HUES64 (cell line): ENCODE measurements around the gene GRIPAP1.

Experiments
- H3K27ac ChIP-seq: 2 replicates; pipeline ENCODE4 v1.7.0; 2013; ENCODE audit warnings: low read depth, low read length, inconsistent platforms
- H3K27me3 ChIP-seq: 2 replicates; pipeline ENCODE4 v1.6.1; 2013; ENCODE audit warnings: mild to moderate bottlenecking, low read length; ENCODE audit not compliant: insufficient read depth
- H3K36me3 ChIP-seq: 2 replicates; pipeline ENCODE4 v1.6.1; 2013; ENCODE audit warnings: mild to moderate bottlenecking, low read length; ENCODE audit not compliant: insufficient read depth
- H3K4me1 ChIP-seq: 2 replicates; pipeline ENCODE4 v1.6.1; 2013; ENCODE audit warnings: mild to moderate bottlenecking, low read length, moderate library complexity; ENCODE audit not compliant: insufficient read depth
- H3K4me3 ChIP-seq: 2 replicates; pipeline ENCODE4 v1.5.1; 2013; ENCODE audit warnings: mild to moderate bottlenecking, low read length, moderate library complexity
- H3K9ac ChIP-seq: 2 replicates; pipeline ENCODE4 v1.6.1; 2013; ENCODE audit warnings: mild to moderate bottlenecking, low read depth, low read length
- H3K9me3 ChIP-seq: 2 replicates; pipeline ENCODE4 v1.6.1; 2013; ENCODE audit warnings: low read depth, low read length; ENCODE audit not compliant: insufficient read depth
- WGBS: fragments of 150-250, 120-280 bp; methylation state at CpG from one replicate; pipeline ENCODE4 v1.1.7; 2013; ENCODE audit warnings: missing lambda C conversion rate; 5-methylcytosine and 5-hydroxymethylcytosine counted together

GRIPAP1 gene

DNA sequence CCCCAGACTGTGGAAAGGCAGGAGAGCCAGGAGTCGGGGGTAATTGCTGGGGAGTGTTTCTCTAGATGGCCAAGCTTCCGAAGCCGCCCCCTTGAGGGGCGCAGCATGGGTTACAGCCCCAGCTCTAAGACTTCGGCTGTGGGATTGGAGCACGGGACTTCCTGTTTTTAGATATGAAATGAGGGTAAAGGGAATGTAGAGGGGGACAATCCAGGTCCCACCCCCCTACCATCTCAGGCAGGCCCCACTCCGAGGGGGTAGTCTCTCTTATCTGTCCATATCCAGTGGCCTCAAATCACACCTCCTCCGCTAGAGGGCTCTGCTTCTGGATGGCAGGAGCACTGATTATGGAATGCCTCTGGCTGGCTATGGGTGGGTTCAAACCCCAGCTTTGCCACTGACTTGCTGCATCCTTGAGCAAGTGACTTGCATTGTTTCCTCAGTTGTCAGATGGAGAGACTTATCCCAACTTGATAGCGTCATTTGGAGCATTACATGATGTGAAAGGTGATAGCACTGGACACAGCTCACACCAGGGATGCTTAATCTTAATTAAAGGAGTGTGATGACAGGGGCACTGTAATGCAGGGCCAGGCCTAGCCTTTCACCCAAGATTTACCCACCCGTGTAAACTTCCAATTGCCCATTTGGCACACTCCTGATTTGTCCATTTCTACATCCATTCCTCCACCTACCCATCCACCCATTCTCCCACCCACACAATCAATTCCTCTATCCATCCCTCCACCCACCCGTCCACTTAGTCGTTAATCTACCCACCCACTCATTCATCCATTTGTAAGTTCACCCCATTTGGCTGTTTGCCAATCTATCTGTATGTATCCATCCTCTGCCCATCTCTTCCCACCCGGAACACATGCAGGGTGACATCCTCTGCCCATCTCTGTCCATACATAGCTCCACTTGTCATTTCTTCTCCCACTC, 29.6 kb downstream of the GRIPAP1 start:
- Histone ChIP-seq H3K4me3 (peak overlapping the region; percentile 66), H3K9ac (peak overlapping the region; percentile 65), H3K27ac (peak overlapping the region; percentile 35; the same call in 1 of the 2 replicates), H3K4me1 (no peaks in the 10 kb centered on the region), H3K27me3 (no peaks in the 10 kb centered on the region), H3K36me3 (peaks cover 28% of the 10 kb centered on the region), H3K9me3 (no peaks in the 10 kb centered on the region)
- WGBS, result 33% methylated on average over 12 of the region's 13 CpGs

DNA sequence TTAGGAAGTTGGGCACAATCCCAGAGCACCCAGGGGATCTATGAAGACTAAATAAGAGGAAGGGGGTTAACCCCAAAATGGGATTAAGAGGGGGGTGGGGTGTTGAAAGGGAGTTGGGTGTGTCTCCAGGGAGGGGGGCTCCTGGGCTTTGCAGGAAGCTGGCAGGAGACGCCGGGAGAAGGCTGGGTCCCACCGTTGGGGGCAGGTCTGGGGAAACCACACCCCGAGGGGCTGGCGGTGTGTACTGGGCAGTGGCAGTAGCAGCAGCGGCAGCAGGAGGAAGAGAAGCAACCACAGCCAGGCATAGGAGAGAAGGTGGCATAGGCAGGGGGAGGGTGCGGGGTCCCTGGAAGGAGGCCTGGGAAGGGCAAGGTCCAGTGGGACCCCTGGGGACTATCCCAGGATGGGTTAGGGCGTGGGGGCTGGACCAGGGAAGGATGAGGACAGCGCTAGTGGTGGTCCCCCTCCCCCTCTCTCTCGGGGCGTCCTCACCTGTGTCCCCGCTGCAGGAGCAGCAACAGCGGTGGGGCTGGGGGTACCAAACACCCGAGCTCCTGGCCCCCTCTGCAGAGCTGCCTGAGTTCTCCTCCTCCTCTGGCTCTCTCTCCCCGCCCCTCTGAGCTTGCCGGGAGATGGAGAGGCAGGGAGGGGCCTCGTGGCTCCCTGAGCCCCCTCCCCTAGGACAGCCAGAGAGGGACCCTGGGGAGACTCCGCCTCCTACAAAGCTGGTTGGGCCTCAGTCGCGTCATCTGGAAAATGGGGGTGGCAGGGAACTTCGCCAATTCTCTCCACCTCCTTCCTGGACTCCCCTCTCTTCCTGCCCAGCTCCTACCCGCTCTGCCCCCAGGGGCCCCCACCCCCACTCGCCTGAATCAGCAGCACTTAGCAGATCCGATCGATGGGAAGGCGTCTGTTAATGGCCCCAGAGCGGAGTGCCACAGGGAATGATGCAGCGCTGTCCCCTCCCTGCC, 30.5 kb downstream of the GRIPAP1 start, which contains the start of gene KCND1:
Gene KCND1, minus strand, starts transcription at position 596 of the 971 bp plus-strand sequence. CDS start 1,573 bp downstream, outside the sequence.
- H3K9ac ChIP-seq, result peak within 1 kb of the TSS; percentile 65
- no peaks in the 10 kb centered on the region for H3K4me1 ChIP-seq
- peak within 1 kb of the TSS; percentile 35; the same call in 1 of the 2 replicates for H3K27ac ChIP-seq
- 4% methylated on average over 20 of the region's 28 CpGs for WGBS
- peak within 1 kb of the TSS; percentile 66 for H3K4me3 ChIP-seq
- no peaks in the 10 kb centered on the region for H3K9me3 ChIP-seq
- H3K27me3 ChIP-seq, result no peaks in the 10 kb centered on the region
- peaks cover 23% of the 10 kb centered on the region for H3K36me3 ChIP-seq

DNA sequence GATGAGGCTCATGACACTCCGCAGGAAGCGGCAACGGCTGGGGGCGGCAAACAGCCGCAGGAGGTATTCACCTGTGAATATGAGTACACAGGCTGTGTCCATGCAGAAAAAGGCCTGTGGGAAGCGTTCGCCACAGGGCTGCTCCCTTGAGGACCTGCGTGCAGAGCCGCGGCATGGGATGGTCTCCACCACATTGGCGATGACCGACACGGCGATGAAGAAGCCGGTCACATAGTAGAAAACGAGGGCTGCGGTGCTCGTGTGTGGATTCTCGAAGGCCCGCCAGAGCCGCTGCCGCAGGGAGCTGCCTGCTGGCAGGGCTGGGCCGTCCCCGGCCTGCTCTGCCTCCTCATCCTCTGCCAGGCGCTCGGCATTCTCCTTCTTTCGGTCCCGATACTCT, 32.6 kb downstream of the GRIPAP1 start:
- H3K27me3 ChIP-seq, result no peaks in the 10 kb centered on the region
- peaks cover 9% of the 10 kb centered on the region; the same call in 1 of the 2 replicates for H3K36me3 ChIP-seq
- no peaks in the 10 kb centered on the region for H3K9me3 ChIP-seq
- H3K4me1 ChIP-seq, result no peaks in the 10 kb centered on the region
- H3K27ac ChIP-seq, result no peak overlapping the region
- no peak overlapping the region for H3K9ac ChIP-seq
- 93% methylated on average over 28 of the region's 28 CpGs for WGBS
- H3K4me3 ChIP-seq, result no peak overlapping the region

DNA sequence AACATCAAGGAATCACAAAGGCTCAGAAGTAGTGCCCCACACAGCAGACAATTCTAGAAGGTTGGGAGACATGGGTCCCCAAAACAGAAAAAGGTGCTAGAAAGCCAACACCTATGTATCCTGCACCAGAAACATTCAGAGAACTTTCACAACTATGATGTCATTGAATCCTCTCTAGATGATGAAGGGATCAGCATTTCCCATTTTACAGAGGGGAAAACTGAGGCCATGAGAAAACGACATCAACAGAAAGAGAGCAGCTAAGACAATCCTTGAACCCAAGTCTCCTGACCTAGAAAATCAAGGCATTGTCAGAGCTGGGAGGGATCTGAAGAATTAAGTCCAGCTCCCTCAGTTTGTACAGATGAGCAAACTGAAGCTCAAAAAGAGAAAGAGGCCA, 33.7 kb downstream of the GRIPAP1 start:
- Histone ChIP-seq H3K4me3 (no peak overlapping the region), H3K36me3 (0 out of 2 replicates have a peak, but pooled peaks cover 7% of the 10 kb centered on the region), H3K9ac (no peak overlapping the region), H3K9me3 (no peaks in the 10 kb centered on the region), H3K27ac (no peak overlapping the region), H3K27me3 (no peaks in the 10 kb centered on the region), H3K4me1 (no peaks in the 10 kb centered on the region)
- 83% methylated on average over 1 of the region's 1 CpG for WGBS

DNA sequence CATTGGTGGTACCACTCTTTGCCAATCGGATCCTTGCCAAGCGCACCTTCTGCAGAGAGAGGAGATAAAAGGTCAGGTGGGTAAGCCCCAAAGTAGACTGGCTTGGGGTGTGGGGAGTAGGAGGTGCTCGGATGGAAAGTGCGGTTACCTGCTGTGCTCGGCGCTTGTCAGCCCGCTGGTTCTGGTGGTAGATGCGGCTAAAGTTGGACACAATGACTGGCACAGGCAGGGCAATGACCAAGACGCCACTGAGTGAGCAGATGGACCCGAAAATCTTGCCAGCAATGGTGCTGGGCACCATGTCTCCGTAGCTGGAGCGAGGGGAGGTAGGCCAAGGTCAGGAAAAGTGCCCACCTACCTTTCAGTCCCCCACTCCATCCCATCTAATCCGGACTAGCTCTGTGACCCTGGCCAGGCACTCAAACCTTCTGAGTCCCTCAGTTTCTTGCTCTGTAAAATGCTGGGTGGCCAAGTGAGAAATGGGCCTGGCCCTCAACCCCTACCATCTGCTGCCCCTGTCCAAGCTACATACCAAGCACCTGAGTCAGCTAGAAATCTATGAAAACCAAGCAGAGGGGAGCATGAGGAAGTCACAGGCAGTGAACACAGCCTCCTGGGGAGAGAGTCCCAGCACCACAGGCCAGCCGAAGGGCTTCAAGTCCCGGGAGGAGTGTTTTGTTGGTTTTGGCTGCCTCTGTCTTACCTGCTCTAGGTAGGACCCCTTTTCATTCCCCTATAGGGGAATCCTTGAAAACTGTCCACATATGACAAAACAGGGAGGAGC, 35.1 kb downstream of the GRIPAP1 start:
- Histone ChIP-seq H3K4me1 (no peaks in the 10 kb centered on the region), H3K9ac (no peak overlapping the region)

DNA sequence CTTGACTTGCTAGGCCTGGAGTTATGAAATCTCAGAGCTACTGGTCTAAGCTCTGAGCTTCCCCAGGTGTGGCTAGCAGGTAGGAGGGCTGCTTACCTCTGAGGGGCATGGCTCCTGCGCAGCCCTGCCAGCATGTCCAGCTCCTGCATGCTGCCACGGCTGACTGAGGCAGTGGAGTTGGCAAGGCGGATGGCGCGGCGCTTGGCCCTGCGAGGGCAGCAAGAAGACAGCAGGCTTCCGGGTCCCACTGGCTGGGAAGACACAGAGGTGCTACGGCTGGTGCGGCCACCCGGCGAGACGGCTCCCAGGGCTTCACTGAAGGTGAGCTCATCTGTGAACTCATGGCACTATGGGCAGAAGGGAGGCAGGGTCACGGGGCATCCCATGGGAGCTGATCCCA, 36.1 kb downstream of the GRIPAP1 start:
- Histone ChIP-seq H3K9me3 (no peaks in the 10 kb centered on the region), H3K9ac (no peak overlapping the region), H3K36me3 (0 out of 2 replicates have a peak, but pooled peaks cover 7% of the 10 kb centered on the region), H3K4me3 (no peak overlapping the region), H3K27me3 (no peaks in the 10 kb centered on the region), H3K27ac (no peak overlapping the region), H3K4me1 (no peaks in the 10 kb centered on the region)
- WGBS, result 95% methylated on average over 14 of the region's 14 CpGs

More for the DNA sequence above, 35.1 kb downstream of the GRIPAP1 start:
- Histone ChIP-seq H3K4me3 (no peak overlapping the region), H3K36me3 (0 out of 2 replicates have a peak, but pooled peaks cover 7% of the 10 kb centered on the region), H3K9me3 (no peaks in the 10 kb centered on the region), H3K27ac (no peak overlapping the region), H3K27me3 (no peaks in the 10 kb centered on the region)
- WGBS, result 86% methylated on average over 14 of the region's 15 CpGs

DNA sequence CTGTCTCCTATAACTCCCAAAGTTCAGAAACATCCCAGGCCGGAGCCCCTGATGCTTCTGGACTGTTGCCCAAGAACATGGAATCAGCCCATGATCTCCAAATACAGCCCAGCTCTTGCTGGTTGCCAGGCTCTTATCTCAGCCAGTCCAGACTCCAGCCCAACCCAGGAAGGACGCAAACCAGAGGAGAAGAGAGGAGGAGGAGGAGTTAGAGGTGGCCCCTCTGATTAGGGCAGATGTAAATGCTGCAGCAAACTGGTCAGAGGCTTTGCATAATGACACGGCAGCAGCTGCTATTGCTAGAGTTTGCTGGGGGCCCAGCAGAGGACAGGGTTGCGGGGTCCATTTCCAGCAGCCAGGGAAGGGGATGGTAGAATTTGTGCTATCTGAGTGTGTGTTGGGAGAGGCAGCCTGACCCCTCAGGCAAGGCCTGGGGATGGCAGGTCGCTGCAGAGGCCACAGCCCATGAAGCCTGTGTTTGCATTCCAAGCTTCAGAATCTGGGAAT, 40.4 kb downstream of the GRIPAP1 start:
- H3K9ac ChIP-seq, result no peak overlapping the region
- H3K27me3 ChIP-seq, result no peaks in the 10 kb centered on the region
- H3K9me3 ChIP-seq, result no peaks in the 10 kb centered on the region
- 0 out of 2 replicates have a peak, but pooled peaks cover 7% of the 10 kb centered on the region for H3K36me3 ChIP-seq
- H3K27ac ChIP-seq, result no peak overlapping the region
- H3K4me1 ChIP-seq, result no peaks in the 10 kb centered on the region
- 63% methylated on average over 5 of the region's 5 CpGs for WGBS
- no peak overlapping the region for H3K4me3 ChIP-seq

DNA sequence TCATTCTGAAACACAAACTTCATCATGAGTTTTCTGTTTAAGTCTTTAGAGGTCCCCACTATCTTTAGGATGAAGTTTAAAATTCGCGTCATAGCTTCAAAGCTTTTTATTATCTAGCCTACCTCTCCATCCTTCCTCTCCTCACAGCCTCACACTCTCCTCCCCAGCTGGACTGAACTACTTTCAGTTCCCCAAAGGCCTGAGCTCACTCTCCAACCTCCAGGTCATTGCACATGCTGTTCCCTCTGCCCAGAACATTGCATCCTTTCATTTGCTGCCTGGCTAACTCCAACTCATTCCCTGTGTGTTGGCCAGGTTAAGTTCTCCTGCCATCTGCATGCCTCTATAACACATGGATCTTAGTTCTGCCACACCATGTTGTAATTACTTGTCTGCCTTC, 41.8 kb downstream of the GRIPAP1 start:
- Histone ChIP-seq H3K4me1 (no peaks in the 10 kb centered on the region), H3K4me3 (no peak overlapping the region), H3K9ac (no peak overlapping the region), H3K27ac (no peak overlapping the region), H3K36me3 (peaks cover 11% of the 10 kb centered on the region), H3K9me3 (no peaks in the 10 kb centered on the region), H3K27me3 (no peaks in the 10 kb centered on the region)
- 100% methylated on average over 2 of the region's 2 CpGs for WGBS

DNA sequence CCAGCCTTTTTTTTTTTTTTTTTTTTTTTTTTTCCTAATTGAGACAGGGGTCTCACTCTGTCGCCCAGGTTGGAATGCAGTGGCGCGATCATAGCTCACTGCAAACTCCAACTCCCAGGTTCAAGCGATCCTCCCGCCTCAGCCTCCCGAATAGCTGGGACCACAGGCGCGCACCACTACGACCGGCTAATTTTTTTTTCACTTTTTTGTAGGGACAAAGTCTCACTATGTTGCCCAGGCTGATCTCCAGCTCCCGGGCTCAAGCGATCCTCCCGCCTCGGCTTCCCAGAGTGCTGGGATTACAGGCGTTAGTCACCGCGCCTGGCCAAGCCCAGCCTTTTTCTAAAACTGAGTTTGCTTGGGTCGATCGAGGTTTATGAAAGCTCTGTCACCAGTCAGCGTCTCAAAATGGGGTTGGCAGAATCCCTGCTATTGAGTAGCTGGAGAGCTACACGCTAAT, 43.4 kb downstream of the GRIPAP1 start:
- Histone ChIP-seq H3K9me3 (no peaks in the 10 kb centered on the region), H3K27ac (peak overlapping the region; percentile 81; the same call in 1 of the 2 replicates), H3K27me3 (no peaks in the 10 kb centered on the region), H3K4me3 (peak overlapping the region; percentile 89), H3K9ac (peak overlapping the region; percentile 73), H3K36me3 (peaks cover 26% of the 10 kb centered on the region), H3K4me1 (no peaks in the 10 kb centered on the region)
- 1% methylated on average over 21 of the region's 21 CpGs for WGBS
